ENCODE data around the gene HMGB1.

The HMGB1 gene

GRCh38 chr13:30481241-30481760 is 15.6 kb upstream of the HMGB1 start:
- WGBS (ENCODE audit: extremely low coverage, insufficient coverage, insufficient read length), result no CpG with 5 or more reads among the region's 8 CpGs
- H2BK120ac ChIP-seq (ENCODE audit: insufficient read depth, low read length, poor library complexity), result no peak overlapping the region
- no peak overlapping the region for H2BK12ac ChIP-seq (ENCODE audit: low read length)
- no peak overlapping the region for H4K8ac ChIP-seq (ENCODE audit: low read depth, low read length)
- no peaks in the 10 kb centered on the region for H3K27me3 ChIP-seq (ENCODE audit: insufficient read depth, low read length)
- H3K4me2 ChIP-seq (ENCODE audit: low read length), result no peak overlapping the region
- no peak overlapping the region for H2AFZ ChIP-seq (ENCODE audit: insufficient read depth, low read length, poor library complexity)
- no peak overlapping the region for H3K4me3 ChIP-seq (ENCODE audit: low read depth, low read length)
- DNase-seq, result peak; percentile 36 to 81
- H3K4me1 ChIP-seq (ENCODE audit: control insufficient read depth in 1 of 2, insufficient read depth in 2 of 2, low read length in 2 of 2), result peaks cover 11 to 16% of the 10 kb centered on the region in 2 experiments
- H4K91ac ChIP-seq (ENCODE audit: low read depth, low read length), result no peak overlapping the region
- H3K27ac ChIP-seq (ENCODE audit: low read depth, low read length), result peak overlapping the region; percentile 13
- no peak overlapping the region for H3K14ac ChIP-seq (ENCODE audit: low read length)
- no peaks in the 10 kb centered on the region for H3K79me2 ChIP-seq (ENCODE audit: control insufficient read depth, insufficient read depth, low read length, poor library complexity)
- H3K23ac ChIP-seq (ENCODE audit: low read length), result no peak overlapping the region
- H3K79me1 ChIP-seq (ENCODE audit: low read length), result peaks cover 3% of the 10 kb centered on the region
- no peak overlapping the region for H3K18ac ChIP-seq (ENCODE audit: low read length)
- H2BK5ac ChIP-seq (ENCODE audit: low read depth, low read length, poor library complexity), result no peak overlapping the region
- H2AK5ac ChIP-seq (ENCODE audit: low read length), result no peak overlapping the region
- H3K9me3 ChIP-seq (ENCODE audit: insufficient read depth, low read depth, low read length), result no peaks in the 10 kb centered on the region
- H3K9ac ChIP-seq (ENCODE audit: low read length), result no peak overlapping the region
- H4K12ac ChIP-seq (ENCODE audit: low read depth, low read length), result no peak overlapping the region
- no peak overlapping the region for H3K4ac ChIP-seq (ENCODE audit: low read depth, low read length)
- H3K36me3 ChIP-seq (ENCODE audit: control insufficient read depth in 1 of 2, insufficient read depth in 2 of 2, low read length in 2 of 2), result no peaks in the 10 kb centered on the region

DNA sequence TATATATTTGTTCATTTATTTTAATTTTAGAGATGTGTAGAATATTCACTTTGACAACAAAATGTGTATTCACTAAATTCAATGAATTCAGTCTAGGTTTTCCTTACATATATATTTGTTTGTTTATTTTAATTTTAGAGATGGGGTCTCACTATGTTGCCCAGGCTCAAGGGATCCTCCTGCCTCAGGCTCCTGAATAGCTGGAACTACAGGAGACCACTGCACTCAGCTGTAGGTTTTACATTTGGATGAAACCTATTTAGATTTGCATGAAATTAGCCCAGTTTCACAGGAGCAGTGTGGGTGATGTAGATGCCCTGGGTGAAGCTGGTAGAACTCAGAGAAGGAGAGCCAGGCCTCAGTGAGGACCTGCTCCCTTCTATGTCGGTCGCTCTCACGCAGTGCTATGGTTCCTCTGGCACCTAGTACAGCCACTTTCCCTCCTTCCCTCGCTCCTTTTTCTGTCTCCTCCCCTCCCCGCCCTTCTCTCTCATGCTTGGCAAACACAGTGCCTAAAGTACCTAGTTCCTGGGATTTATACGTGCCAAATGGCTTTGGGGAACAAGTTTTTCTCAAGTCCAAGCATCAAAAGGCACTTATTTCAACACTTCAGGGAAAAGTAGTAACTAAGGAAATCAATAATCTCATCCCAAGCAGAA is 14.7 kb upstream of the HMGB1 start:
- H3K4ac ChIP-seq (ENCODE audit: low read depth, low read length), result no peak overlapping the region
- H2BK12ac ChIP-seq (ENCODE audit: low read length), result peak overlapping the region; percentile 55
- no peaks in the 10 kb centered on the region for H3K79me2 ChIP-seq (ENCODE audit: control insufficient read depth, insufficient read depth, low read length, poor library complexity)
- DNase-seq, result no peak
- no peak overlapping the region for H2AFZ ChIP-seq (ENCODE audit: insufficient read depth, low read length, poor library complexity)
- H2BK120ac ChIP-seq (ENCODE audit: insufficient read depth, low read length, poor library complexity), result no peak overlapping the region
- no peaks in the 10 kb centered on the region for H3K9me3 ChIP-seq (ENCODE audit: insufficient read depth, low read depth, low read length)
- no peak overlapping the region for H4K12ac ChIP-seq (ENCODE audit: low read depth, low read length)
- H3K18ac ChIP-seq (ENCODE audit: low read length), result peak overlapping the region; percentile 72
- WGBS (ENCODE audit: extremely low coverage, insufficient coverage, insufficient read length), result no CpG with 5 or more reads among the region's 6 CpGs
- peak overlapping the region; percentile 42 for H4K8ac ChIP-seq (ENCODE audit: low read depth, low read length)
- peaks cover 7 to 12% of the 10 kb centered on the region in 2 experiments for H3K4me1 ChIP-seq (ENCODE audit: control insufficient read depth in 1 of 2, insufficient read depth in 2 of 2, low read length in 2 of 2)
- H3K23ac ChIP-seq (ENCODE audit: low read length), result no peak overlapping the region
- H2AK5ac ChIP-seq (ENCODE audit: low read length), result peak overlapping the region; percentile 20
- H3K79me1 ChIP-seq (ENCODE audit: low read length), result peaks cover 3% of the 10 kb centered on the region
- H3K4me2 ChIP-seq (ENCODE audit: low read length), result no peak overlapping the region
- H3K14ac ChIP-seq (ENCODE audit: low read length), result no peak overlapping the region
- H2BK5ac ChIP-seq (ENCODE audit: low read depth, low read length, poor library complexity), result no peak overlapping the region
- H3K27me3 ChIP-seq (ENCODE audit: insufficient read depth, low read length), result no peaks in the 10 kb centered on the region
- no peak overlapping the region for H3K27ac ChIP-seq (ENCODE audit: low read depth, low read length)
- H4K91ac ChIP-seq (ENCODE audit: low read depth, low read length), result peak overlapping the region; percentile 51
- H3K36me3 ChIP-seq (ENCODE audit: control insufficient read depth in 1 of 2, insufficient read depth in 2 of 2, low read length in 2 of 2), result no peaks in the 10 kb centered on the region
- H3K4me3 ChIP-seq (ENCODE audit: low read depth, low read length), result no peak overlapping the region
- no peak overlapping the region for H3K9ac ChIP-seq (ENCODE audit: low read length)

DNA sequence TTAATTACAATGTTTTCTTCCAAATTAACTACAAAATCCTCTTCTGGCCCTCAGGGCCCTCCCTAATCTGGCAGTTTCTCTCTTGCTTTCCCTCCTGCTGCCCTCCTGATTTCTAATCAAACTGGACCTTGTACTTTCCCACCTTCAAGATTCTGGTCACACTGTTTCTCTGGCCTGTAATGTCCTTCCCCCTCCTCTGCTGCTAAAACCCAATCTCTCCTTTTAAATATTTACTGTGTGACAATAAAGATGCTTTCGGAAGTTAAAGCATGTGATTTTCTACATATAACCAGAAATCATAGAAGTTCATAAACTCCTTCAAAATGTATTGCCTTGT is 14.1 kb upstream of the HMGB1 start:
- WGBS (ENCODE audit: extremely low coverage, insufficient coverage, insufficient read length), result no CpG with 5 or more reads among the region's 1 CpG
- Histone ChIP-seq H2AFZ (ENCODE audit: insufficient read depth, low read length, poor library complexity) (no peak overlapping the region), H3K14ac (ENCODE audit: low read length) (no peak overlapping the region), H3K79me1 (ENCODE audit: low read length) (no peaks in the 10 kb centered on the region), H3K36me3 (ENCODE audit: control insufficient read depth in 1 of 2, insufficient read depth in 2 of 2, low read length in 2 of 2) (no peaks in the 10 kb centered on the region), H2BK5ac (ENCODE audit: low read depth, low read length, poor library complexity) (no peak overlapping the region), H3K27ac (ENCODE audit: low read depth, low read length) (no peak overlapping the region), H2BK12ac (ENCODE audit: low read length) (no peak overlapping the region), H3K79me2 (ENCODE audit: control insufficient read depth, insufficient read depth, low read length, poor library complexity) (no peaks in the 10 kb centered on the region), H3K27me3 (ENCODE audit: insufficient read depth, low read length) (no peaks in the 10 kb centered on the region), H2AK5ac (ENCODE audit: low read length) (no peak overlapping the region), H3K9me3 (ENCODE audit: insufficient read depth, low read depth, low read length) (no peaks in the 10 kb centered on the region), H4K8ac (ENCODE audit: low read depth, low read length) (no peak overlapping the region), H4K12ac (ENCODE audit: low read depth, low read length) (no peak overlapping the region), H3K4me2 (ENCODE audit: low read length) (no peak overlapping the region), H3K23ac (ENCODE audit: low read length) (no peak overlapping the region), H4K91ac (ENCODE audit: low read depth, low read length) (no peak overlapping the region), H3K4me3 (ENCODE audit: low read depth, low read length) (no peak overlapping the region), H3K18ac (ENCODE audit: low read length) (no peak overlapping the region), H2BK120ac (ENCODE audit: insufficient read depth, low read length, poor library complexity) (no peak overlapping the region), H3K4me1 (ENCODE audit: control insufficient read depth in 1 of 2, insufficient read depth in 2 of 2, low read length in 2 of 2) (peaks cover 7 to 10% of the 10 kb centered on the region in 2 experiments), H3K9ac (ENCODE audit: low read length) (no peak overlapping the region), H3K4ac (ENCODE audit: low read depth, low read length) (no peak overlapping the region)
- no peak for DNase-seq

- Histone ChIP-seq H3K36me3 (ENCODE audit: control insufficient read depth in 1 of 2, insufficient read depth in 2 of 2, low read length in 2 of 2) (no peaks in the 10 kb centered on the region), H3K27me3 (ENCODE audit: insufficient read depth, low read length) (no peaks in the 10 kb centered on the region), H3K79me1 (ENCODE audit: low read length) (no peaks in the 10 kb centered on the region), H3K4me3 (ENCODE audit: low read depth, low read length) (no peak overlapping the region), H3K4ac (ENCODE audit: low read depth, low read length) (no peak overlapping the region), H3K4me2 (ENCODE audit: low read length) (no peak overlapping the region), H2BK12ac (ENCODE audit: low read length) (no peak overlapping the region), H2AK5ac (ENCODE audit: low read length) (no peak overlapping the region), H4K91ac (ENCODE audit: low read depth, low read length) (no peak overlapping the region), H3K9me3 (ENCODE audit: insufficient read depth, low read depth, low read length) (no peaks in the 10 kb centered on the region), H4K12ac (ENCODE audit: low read depth, low read length) (no peak overlapping the region), H2AFZ (ENCODE audit: insufficient read depth, low read length, poor library complexity) (no peak overlapping the region), H3K14ac (ENCODE audit: low read length) (no peak overlapping the region), H3K9ac (ENCODE audit: low read length) (no peak overlapping the region), H3K18ac (ENCODE audit: low read length) (no peak overlapping the region), H2BK120ac (ENCODE audit: insufficient read depth, low read length, poor library complexity) (no peak overlapping the region), H3K79me2 (ENCODE audit: control insufficient read depth, insufficient read depth, low read length, poor library complexity) (no peaks in the 10 kb centered on the region), H4K8ac (ENCODE audit: low read depth, low read length) (no peak overlapping the region), H3K23ac (ENCODE audit: low read length) (no peak overlapping the region), H2BK5ac (ENCODE audit: low read depth, low read length, poor library complexity) (no peak overlapping the region), H3K4me1 (ENCODE audit: control insufficient read depth in 1 of 2, insufficient read depth in 2 of 2, low read length in 2 of 2) (peaks cover 7 to 10% of the 10 kb centered on the region in 2 experiments), H3K27ac (ENCODE audit: low read depth, low read length) (no peak overlapping the region)
- no peak for DNase-seq
- WGBS (ENCODE audit: extremely low coverage, insufficient coverage, insufficient read length), result no CpG with 5 or more reads among the region's 5 CpGs
These were observed 13.6 kb upstream of the HMGB1 start for GRCh38 chr13:30479154-30479882.
